WI38 (cell line): Measurements from ENCODE around the gene SCN1A.

Source experiments
- H3K4me3 ChIP-seq: 2 replicates; pipeline ENCODE4 v1.5.1; 2011; ENCODE audit warnings: low read depth, mild to moderate bottlenecking, control low read depth, low read length
- CTCF ChIP-seq: IDR thresholded peaks from 2 replicates; pipeline ENCODE4 v1.5.1; 2012; ENCODE audit warnings: low read depth, mild to moderate bottlenecking, control low read depth, low read length

SCN1A gene

DNA sequence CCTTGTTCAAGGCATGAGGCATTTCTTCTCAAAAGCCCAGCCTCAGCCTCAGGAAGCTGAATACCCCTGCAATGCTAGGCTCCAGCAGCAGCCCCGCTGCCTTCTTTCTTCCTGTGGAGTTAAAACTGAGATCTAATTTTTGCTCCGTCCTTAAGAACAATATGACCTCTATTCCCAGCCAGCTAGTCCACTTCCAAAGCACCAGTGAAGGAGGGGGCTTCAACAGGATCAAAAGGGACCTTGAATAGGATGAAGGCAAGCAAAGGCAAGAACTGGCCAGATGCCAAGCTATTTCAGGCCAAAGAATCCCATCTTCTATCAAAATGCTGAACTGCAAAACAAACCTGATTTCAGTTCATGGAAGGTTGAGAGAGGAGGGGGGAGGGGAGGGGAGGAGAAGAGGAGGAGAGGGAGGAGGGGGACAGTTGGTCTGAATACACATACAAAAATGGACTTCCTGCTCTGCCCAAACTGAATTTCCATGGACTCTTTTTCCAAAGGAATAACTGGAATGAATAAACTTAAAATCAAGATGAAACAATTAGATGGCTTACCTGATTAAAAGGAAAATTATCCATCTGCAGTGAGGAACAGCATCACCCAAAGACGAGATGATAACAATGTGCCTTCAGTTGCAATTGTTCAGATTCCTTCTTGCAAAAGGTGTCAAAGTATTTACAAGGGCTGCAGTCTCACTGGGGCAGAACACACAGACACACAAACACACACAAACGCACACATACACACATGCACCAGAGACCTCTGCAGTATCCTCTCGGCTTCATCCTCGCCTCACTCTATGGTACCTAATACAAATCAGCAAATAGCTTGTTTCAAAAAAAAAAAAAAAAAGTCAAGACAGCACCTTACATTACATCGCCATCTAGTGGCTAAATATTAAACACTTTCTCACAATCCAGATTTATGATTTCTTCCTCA lies at the start of gene SCN1A:
SCN1A (minus strand) TSS at position 804 of the 939 bp plus-strand sequence. CDS start 54,399 bp downstream, outside the sequence.
- peak; percentile 12; the same call in 1 of the 2 replicates for TF ChIP-seq CTCF
- no peak within 1 kb of the TSS for H3K4me3 ChIP-seq

DNA sequence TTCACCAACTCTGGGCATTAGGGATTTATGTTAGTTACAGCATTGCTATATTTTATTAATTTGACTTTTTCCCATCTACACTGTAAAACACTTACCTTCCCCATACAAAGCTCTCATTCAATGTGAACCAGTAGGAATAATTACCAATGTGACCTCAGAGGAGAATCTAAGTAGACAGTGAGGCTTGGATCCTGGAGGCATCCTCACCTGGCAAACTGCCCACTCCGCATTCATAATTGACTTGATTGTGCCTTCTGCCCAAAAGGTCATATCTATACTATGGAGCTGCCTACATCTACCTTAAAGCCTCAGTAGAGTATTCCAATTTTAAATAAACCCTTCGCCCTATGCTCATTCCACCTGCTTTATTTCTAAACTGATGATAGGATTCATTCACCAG lies 45.4 kb upstream of the SCN1A start:
- no peak for TF ChIP-seq CTCF

GRCh38 chr2:166171216-166171615 lies 43.4 kb upstream of the SCN1A start:
- TF ChIP-seq CTCF: no peak
- no peak overlapping the region for H3K4me3 ChIP-seq

More for the DNA sequence above, 45.4 kb upstream of the SCN1A start:
- no peak overlapping the region for H3K4me3 ChIP-seq

GRCh38 chr2:166170356-166170755 lies 42.5 kb upstream of the SCN1A start:
- TF ChIP-seq CTCF: no peak
- no peak overlapping the region for H3K4me3 ChIP-seq

DNA sequence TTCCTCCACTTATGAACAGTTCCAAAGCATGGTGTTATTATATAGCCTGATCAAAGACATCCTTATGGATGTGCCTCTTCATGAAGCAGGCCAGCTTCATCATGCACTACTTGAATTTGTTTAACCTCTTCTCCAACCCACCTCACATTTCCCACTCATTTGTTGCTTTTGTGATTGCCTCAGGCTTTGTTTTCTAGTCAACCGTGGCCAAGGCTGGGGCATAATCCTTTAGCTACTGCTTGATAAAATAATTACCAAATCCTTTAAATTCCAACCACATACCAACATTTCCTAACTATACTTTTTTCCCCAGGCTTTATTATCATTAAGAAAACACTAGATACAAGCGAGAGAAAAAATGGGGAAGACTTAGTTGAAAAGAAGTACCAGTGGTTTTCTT lies 39.6 kb upstream of the SCN1A start:
- H3K4me3 ChIP-seq: no peak overlapping the region
- TF ChIP-seq CTCF: no peak

- TF ChIP-seq CTCF: no peak
- H3K4me3 ChIP-seq: no peak overlapping the region
Measured at GRCh38 chr2:166163775-166164174, 36.0 kb upstream of the SCN1A start.

- no peak overlapping the region for H3K4me3 ChIP-seq
- no peak for TF ChIP-seq CTCF
Measured at GRCh38 chr2:166158546-166158945, 30.7 kb upstream of the SCN1A start.
